ENCODE data around the gene KCNJ14.

Gene KCNJ14

GRCh38 chr19:48445606-48446481 lies 9.5 kb upstream of the KCNJ14 start, which contains the start of gene GRWD1:
TSS of gene GRWD1 (plus strand) at chr19:48445983. CDS start at chr19:48446006, 23 bp downstream.
- peak; percentile 85 to 94 (median 92) for DNase-seq (ENCODE audit: low read depth in 3 of 3)

GRCh38 chr19:48446579-48446978 lies 8.8 kb upstream of the KCNJ14 start:
- DNase-seq (ENCODE audit: low read depth in 3 of 3) = no peak

- no peak for DNase-seq (ENCODE audit: low read depth in 3 of 3)
Observed at GRCh38 chr19:48448563-48448962, 6.8 kb upstream of the KCNJ14 start.

- no peak for DNase-seq (ENCODE audit: low read depth in 3 of 3)
Observed at GRCh38 chr19:48450441-48450840, 4.9 kb upstream of the KCNJ14 start.

GRCh38 chr19:48450863-48451262 lies 4.5 kb upstream of the KCNJ14 start:
- DNase-seq (ENCODE audit: low read depth in 3 of 3) = no peak

GRCh38 chr19:48451624-48452023 lies 3.8 kb upstream of the KCNJ14 start:
- no peak for DNase-seq (ENCODE audit: low read depth in 3 of 3)

GRCh38 chr19:48452289-48453190 lies 2.8 kb upstream of the KCNJ14 start:
- DNase-seq (ENCODE audit: low read depth in 3 of 3) = no peak

- no peak for DNase-seq (ENCODE audit: low read depth in 3 of 3)
Observed at GRCh38 chr19:48454150-48454730, 1.1 kb upstream of the KCNJ14 start.

GRCh38 chr19:48455908-48456562 lies 661 bp downstream of the KCNJ14 start:
- no peak for DNase-seq (ENCODE audit: low read depth in 3 of 3)

GRCh38 chr19:48456864-48457263 lies 1.5 kb downstream of the KCNJ14 start:
- no peak for DNase-seq (ENCODE audit: low read depth in 3 of 3)

GRCh38 chr19:48458016-48458415 lies 2.6 kb downstream of the KCNJ14 start:
- DNase-seq (ENCODE audit: low read depth in 3 of 3) = no peak

GRCh38 chr19:48461651-48461981 lies 6.2 kb downstream of the KCNJ14 start:
- no peak for DNase-seq (ENCODE audit: low read depth in 3 of 3)

GRCh38 chr19:48461982-48462655 lies 6.7 kb downstream of the KCNJ14 start:
- DNase-seq (ENCODE audit: low read depth in 3 of 3) = peak in 1 of 3 experiments; percentile 18

GRCh38 chr19:48465215-48465614 lies 9.8 kb downstream of the KCNJ14 start:
- no peak for DNase-seq (ENCODE audit: low read depth in 3 of 3)

- no peak for DNase-seq (ENCODE audit: low read depth in 3 of 3)
Observed at GRCh38 chr19:48466561-48467325, 11.4 kb downstream of the KCNJ14 start.

- peak; percentile 98 to 99 (median 99) for DNase-seq (ENCODE audit: low read depth in 3 of 3)
Observed at GRCh38 chr19:48468772-48469288, 13.5 kb downstream of the KCNJ14 start.

GRCh38 chr19:48469289-48469881 lies 14.0 kb downstream of the KCNJ14 start, which contains the start of gene CYTH2:
TSS of gene CYTH2 (plus strand) at chr19:48469369. CDS start at chr19:48469508, 139 bp downstream.
- peak in 1 of 3 experiments; percentile 77 for DNase-seq (ENCODE audit: low read depth in 3 of 3)

- DNase-seq (ENCODE audit: low read depth in 3 of 3) = no peak
Observed at GRCh38 chr19:48469934-48470680, 14.7 kb downstream of the KCNJ14 start.

- no peak for DNase-seq (ENCODE audit: low read depth in 3 of 3)
Observed at GRCh38 chr19:48470856-48471255, 15.5 kb downstream of the KCNJ14 start.
